Measurements from ENCODE around the gene NOP9.

Gene NOP9

DNA sequence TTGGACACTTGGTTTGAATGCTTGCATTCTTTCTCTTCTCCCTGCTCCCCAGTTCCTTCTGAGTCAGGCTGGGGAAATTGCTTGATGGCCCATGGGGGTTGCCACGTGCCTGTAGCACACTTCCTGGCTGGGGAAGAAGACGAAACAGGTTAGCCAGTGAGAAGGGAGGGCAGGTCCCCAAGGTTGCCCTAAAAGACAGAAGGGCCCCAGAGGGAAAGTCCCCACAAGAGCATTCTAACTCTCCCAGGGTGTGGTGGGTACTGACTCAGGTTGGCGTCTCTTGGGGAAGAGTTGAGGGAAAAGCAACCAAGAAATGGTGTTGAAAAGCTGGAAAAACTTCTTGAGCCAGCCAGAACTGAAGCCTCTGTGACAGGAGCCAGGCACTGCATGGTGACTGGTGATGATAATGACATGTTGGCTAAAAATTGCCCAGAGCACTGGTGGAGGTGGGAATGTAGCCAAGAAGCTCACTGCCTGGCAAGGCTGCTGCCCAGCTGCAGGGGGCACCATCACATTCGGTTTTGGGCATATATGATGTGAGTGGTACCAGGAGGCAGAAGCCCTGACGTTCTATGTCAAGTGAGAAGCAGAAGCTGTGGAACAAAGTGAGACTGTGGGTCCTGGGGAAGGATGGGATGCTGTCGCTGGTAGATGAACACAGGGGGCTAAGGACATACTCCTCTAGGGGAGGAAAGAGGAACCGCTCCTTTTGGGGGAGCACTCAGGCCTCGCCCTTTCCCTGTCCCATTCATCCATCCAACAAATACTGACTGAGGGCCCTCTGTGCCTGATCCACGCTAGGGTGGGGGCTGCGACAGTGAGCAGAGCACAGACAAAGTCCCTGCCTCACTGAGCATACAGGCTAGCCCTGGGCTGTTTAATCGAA is 20.1 kb upstream of the NOP9 start:
- no peak for TF ChIP-seq SIN3A (IDR thresholded peaks at IDR 0.05; ENCODE audit: borderline replicate concordance, insufficient read depth, low read length)
- TF ChIP-seq, protein P1, sequence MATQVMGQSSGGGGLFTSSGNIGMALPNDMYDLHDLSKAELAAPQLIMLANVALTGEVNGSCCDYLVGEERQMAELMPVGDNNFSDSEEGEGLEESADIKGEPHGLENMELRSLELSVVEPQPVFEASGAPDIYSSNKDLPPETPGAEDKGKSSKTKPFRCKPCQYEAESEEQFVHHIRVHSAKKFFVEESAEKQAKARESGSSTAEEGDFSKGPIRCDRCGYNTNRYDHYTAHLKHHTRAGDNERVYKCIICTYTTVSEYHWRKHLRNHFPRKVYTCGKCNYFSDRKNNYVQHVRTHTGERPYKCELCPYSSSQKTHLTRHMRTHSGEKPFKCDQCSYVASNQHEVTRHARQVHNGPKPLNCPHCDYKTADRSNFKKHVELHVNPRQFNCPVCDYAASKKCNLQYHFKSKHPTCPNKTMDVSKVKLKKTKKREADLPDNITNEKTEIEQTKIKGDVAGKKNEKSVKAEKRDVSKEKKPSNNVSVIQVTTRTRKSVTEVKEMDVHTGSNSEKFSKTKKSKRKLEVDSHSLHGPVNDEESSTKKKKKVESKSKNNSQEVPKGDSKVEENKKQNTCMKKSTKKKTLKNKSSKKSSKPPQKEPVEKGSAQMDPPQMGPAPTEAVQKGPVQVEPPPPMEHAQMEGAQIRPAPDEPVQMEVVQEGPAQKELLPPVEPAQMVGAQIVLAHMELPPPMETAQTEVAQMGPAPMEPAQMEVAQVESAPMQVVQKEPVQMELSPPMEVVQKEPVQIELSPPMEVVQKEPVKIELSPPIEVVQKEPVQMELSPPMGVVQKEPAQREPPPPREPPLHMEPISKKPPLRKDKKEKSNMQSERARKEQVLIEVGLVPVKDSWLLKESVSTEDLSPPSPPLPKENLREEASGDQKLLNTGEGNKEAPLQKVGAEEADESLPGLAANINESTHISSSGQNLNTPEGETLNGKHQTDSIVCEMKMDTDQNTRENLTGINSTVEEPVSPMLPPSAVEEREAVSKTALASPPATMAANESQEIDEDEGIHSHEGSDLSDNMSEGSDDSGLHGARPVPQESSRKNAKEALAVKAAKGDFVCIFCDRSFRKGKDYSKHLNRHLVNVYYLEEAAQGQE (IDR thresholded peaks at IDR 0.05; ENCODE audit: insufficient read depth in 1 of 2, low read depth in 2 of 2, low read length in 2 of 2): no peak

DNA sequence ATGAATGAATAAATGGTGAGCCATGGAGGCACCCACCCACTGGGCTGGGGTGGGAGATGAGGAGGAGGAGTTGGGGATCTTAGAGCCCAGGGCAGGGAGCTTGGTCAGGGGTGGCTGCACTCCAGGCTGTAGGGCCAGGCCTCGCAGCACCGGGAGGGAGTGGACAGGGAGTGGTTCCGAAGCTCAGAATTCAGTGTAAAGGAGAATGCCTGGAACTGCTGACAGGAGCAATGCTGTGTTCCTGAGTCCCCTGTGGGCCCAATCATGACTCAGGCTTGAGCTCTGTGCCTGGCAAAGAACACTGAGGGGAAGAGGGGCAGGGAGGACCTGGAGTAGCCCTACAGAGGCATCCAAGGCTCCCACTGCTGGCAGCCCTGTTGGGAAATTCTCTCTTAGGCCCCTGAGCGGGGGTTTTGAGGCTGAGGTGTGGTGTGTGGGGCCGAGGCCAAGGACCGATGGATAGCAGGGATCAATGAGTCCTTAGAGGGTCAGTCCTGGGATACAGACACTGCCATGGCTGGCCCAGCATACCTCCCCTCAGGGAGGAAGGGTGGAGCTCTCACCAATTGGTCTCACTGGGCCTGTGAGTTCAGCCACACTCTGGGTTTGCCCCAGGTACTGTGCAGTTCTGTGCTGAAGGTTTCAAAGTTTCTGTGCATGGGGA is 18.7 kb upstream of the NOP9 start:
- TF ChIP-seq SIN3A (IDR thresholded peaks at IDR 0.05; ENCODE audit: borderline replicate concordance, insufficient read depth, low read length): no peak
- TF ChIP-seq POLR2AphosphoS5 (IDR thresholded peaks at IDR 0.05; ENCODE audit: low read depth, low read length): no peak
- TF ChIP-seq FOXP2 (optimal IDR thresholded peaks at IDR 0.05; ENCODE audit: borderline replicate concordance, extremely low read depth, extremely low read length, insufficient read depth): no peak

DNA sequence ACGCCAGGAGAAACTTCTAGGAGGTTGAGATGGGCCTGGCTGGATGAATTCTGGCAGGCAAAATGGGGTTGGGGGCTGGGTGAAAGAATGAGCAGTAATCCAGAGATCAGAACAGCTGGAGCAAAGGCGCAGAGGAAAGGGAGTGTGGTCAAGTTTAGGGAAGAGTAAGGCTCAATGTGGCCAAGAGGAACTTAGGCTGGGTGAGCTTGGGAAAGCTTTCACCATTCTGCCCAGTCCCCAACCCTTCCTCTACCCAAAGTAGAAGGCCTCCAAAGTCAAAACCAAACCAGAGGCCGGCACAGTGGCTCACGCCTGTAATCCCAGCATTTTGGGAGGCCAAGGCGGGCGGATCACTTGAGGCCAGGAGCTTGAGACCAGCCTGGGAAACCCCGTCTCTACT is 18.0 kb upstream of the NOP9 start:
- TF ChIP-seq FOXP2 (optimal IDR thresholded peaks at IDR 0.05; ENCODE audit: borderline replicate concordance, extremely low read depth, extremely low read length, insufficient read depth) (no peak), SIN3A (IDR thresholded peaks at IDR 0.05; ENCODE audit: borderline replicate concordance, insufficient read depth, low read length) (no peak), TAF1 (IDR thresholded peaks at IDR 0.05; ENCODE audit: borderline replicate concordance, insufficient read depth, low read length) (no peak), POLR2AphosphoS5 (IDR thresholded peaks at IDR 0.05; ENCODE audit: low read depth, low read length) (no peak)
- TF ChIP-seq, protein P1 (IDR thresholded peaks at IDR 0.05; ENCODE audit: insufficient read depth in 1 of 2, low read depth in 2 of 2, low read length in 2 of 2): no peak

DNA sequence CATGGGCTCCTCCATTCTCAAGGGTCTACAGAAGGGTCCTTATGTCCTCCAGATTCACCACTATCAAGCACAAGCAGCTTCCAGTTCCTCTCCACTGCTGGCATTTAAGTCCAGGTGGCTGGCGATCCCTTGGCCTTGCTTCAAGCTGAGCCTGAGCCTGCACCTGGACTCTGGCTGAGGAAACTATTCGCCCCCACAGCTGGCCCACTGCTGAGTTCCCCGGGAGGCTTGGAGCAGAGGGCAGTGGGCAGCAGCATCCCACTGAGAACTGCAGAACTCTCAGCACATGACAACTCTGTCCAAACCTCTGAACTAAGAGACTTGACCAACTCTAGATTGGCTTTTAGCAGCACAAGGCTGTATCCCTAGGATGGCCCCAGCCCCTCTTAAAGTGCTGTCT is 16.9 kb upstream of the NOP9 start:
- TF ChIP-seq TAF1 (IDR thresholded peaks at IDR 0.05; ENCODE audit: borderline replicate concordance, insufficient read depth, low read length) (no peak), SIN3A (IDR thresholded peaks at IDR 0.05; ENCODE audit: borderline replicate concordance, insufficient read depth, low read length) (no peak), POLR2AphosphoS5 (IDR thresholded peaks at IDR 0.05; ENCODE audit: low read depth, low read length) (no peak), FOXP2 (optimal IDR thresholded peaks at IDR 0.05; ENCODE audit: borderline replicate concordance, extremely low read depth, extremely low read length, insufficient read depth) (no peak)
- TF ChIP-seq, protein P1 (IDR thresholded peaks at IDR 0.05; ENCODE audit: insufficient read depth in 1 of 2, low read depth in 2 of 2, low read length in 2 of 2): no peak

DNA sequence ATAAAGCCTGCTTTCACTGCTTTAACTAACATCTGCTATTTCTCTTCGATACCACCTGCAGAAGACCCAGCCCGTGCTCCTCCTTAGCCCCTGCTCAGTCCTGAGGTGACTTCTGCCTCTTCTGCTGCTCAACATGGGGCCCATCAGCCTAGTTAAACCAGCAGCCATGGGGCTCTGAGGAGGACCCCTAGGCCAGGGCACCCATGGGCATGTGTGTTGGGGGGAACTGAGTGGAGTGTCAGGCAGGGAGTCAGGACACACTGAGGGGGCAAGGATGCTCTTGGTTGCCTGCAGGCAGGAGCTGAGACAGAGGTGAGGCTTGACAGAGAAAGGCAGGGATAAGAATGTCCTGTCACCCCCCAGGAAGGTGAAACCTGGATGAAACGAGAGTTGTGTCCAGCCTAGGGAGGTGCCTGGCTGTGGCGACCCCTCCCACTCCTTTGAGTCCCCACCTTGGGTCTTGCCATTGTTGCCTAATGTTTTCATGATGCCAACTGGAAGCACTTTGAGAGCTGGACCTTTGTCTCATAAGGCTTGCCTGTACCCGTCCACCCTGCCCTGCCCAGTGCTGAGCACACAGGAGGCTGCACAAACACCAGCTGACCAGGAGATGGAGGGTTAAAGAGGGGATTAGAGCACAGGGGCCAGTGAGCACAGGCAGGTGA is 15.7 kb upstream of the NOP9 start:
- TF ChIP-seq, protein P1 (IDR thresholded peaks at IDR 0.05; ENCODE audit: insufficient read depth in 1 of 2, low read depth in 2 of 2, low read length in 2 of 2): no peak
- no peak for TF ChIP-seq FOXP2 (optimal IDR thresholded peaks at IDR 0.05; ENCODE audit: borderline replicate concordance, extremely low read depth, extremely low read length, insufficient read depth)
- TF ChIP-seq TAF1 (IDR thresholded peaks at IDR 0.05; ENCODE audit: borderline replicate concordance, insufficient read depth, low read length): no peak
- TF ChIP-seq POLR2AphosphoS5 (IDR thresholded peaks at IDR 0.05; ENCODE audit: low read depth, low read length): no peak
- TF ChIP-seq SIN3A (IDR thresholded peaks at IDR 0.05; ENCODE audit: borderline replicate concordance, insufficient read depth, low read length): no peak

Measured in PFSK-1 (cell line).